ENCODE results near the gene POLR3H.

Gene POLR3H

DNA sequence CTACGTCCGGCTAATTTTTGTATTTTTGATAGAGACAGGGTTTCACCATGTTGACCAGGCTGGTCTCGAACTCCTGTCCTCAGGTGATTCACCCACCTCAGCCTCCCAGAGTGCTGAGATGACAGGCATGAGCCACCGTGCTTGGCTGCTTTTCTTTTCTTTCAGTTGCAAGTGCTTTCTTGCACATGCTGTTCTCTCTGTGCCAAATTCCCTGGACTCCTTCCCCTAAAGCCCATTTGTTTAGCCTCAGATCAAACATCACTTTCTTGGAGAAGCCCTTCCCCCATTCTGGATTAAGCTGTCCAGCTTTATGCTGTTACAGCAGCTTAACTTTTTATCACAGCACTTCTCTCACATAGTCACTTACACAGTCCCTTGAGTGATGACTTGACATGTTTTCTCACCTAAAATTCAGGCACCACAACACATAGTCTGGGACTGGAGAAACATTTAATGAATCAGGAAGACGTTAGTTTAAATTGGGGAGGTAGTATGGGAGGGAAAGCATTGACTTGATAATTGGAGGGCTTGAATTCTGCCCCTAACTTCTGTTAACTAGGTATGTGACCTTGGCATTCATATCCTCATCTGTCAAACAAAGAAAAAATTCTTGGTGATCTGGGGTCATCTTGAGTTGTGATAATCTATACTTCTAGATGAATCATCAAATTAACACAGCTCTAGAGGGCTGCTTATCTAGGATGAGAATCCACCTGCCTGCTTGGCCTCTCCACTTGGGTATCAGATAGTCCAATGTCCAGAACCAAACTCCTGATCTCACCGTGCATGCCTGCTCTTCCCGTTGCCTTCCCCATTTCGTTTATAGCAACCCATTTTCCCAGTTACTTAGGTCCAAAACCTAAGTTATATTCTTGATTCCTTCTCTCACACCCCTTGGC, 57.0 kb downstream of the POLR3H start:
- DNase-seq (ENCODE audit: low read depth): no peak
- H3K4me3 ChIP-seq (ENCODE audit: low read depth, low read length): no peak overlapping the region
- TF ChIP-seq, protein P1, sequence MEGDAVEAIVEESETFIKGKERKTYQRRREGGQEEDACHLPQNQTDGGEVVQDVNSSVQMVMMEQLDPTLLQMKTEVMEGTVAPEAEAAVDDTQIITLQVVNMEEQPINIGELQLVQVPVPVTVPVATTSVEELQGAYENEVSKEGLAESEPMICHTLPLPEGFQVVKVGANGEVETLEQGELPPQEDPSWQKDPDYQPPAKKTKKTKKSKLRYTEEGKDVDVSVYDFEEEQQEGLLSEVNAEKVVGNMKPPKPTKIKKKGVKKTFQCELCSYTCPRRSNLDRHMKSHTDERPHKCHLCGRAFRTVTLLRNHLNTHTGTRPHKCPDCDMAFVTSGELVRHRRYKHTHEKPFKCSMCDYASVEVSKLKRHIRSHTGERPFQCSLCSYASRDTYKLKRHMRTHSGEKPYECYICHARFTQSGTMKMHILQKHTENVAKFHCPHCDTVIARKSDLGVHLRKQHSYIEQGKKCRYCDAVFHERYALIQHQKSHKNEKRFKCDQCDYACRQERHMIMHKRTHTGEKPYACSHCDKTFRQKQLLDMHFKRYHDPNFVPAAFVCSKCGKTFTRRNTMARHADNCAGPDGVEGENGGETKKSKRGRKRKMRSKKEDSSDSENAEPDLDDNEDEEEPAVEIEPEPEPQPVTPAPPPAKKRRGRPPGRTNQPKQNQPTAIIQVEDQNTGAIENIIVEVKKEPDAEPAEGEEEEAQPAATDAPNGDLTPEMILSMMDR (IDR thresholded peaks at IDR 0.05; ENCODE audit: control insufficient read depth, extremely low read depth, insufficient read depth): no peak

DNA sequence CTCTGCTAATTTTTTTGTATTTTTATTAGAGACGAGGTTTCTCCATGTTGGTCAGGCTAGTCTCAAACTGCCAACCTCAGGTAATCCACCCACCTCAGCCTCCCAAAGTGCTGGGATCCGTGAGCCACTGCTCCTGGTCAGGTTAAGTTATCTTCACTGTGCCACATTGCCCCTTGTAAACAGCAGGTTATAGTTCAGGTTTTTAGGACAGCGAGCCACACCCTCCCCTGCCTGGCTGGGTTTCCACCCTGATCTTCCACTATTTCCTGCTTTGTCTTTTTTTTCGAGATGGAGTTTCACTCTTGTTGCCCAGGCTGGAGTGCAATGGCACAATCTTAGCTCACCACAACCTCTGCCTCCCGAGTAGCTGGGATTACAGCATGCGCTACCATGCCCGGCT, 59.2 kb downstream of the POLR3H start:
- TF ChIP-seq, protein P1 (IDR thresholded peaks at IDR 0.05; ENCODE audit: control insufficient read depth, extremely low read depth, insufficient read depth): no peak
- no peak overlapping the region for H3K4me3 ChIP-seq (ENCODE audit: low read depth, low read length)
- no peak for DNase-seq (ENCODE audit: low read depth)

DNA sequence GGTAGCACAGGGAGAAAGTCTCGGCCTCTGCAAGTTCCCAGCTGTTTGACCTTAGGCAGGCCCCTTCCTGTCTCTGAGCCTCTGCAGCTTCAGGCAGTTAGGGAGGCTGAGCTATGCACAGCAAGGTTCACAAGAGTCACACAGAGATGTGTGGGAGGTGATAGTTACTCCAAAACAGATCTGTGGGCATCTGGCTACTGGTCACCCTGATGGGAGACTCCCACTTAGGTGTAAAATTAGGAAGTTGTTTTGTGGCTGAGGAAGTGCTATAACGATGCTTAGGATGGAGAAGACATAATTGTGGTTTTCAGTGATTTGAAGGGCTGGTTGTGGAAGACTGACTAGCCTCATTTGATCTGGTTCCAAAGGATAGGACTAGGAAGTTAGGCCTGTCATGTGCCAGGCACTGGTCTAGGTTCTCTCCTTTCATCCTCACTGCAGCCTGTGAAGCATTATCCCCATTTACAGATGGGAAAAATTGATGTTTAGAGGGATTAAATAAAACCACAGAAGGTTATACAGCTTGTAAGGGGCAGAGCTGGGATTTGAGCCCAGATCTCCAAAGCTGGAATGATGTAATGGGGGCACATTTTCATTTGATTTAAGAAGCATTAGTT, 61.8 kb downstream of the POLR3H start:
- DNase-seq (ENCODE audit: low read depth): no peak
- H3K4me3 ChIP-seq (ENCODE audit: low read depth, low read length): no peak overlapping the region
- TF ChIP-seq, protein P1 (IDR thresholded peaks at IDR 0.05; ENCODE audit: control insufficient read depth, extremely low read depth, insufficient read depth): no peak

DNA sequence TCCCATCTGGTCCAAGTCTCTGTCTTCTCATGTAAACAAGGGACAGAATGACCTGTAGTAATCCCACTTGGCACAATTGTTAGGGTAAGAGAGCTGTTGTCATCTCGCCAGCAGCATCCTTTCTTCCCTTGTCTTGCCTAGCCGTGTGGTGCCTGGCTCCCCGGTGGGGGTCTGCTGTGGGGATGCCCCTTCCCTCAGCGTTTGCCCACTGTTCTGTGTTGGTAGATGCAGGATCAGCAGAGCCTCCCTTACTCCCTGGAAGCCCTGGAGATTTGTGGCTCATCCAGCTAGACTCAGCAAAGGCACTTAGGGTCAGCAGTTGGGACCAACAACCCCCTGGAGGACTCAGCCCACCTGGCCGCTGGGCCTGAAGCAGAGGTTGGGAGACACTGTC, 62.3 kb downstream of the POLR3H start:
- no peak overlapping the region for H3K4me3 ChIP-seq (ENCODE audit: low read depth, low read length)
- DNase-seq (ENCODE audit: low read depth): no peak
- TF ChIP-seq, protein P1 (IDR thresholded peaks at IDR 0.05; ENCODE audit: control insufficient read depth, extremely low read depth, insufficient read depth): no peak

DNA sequence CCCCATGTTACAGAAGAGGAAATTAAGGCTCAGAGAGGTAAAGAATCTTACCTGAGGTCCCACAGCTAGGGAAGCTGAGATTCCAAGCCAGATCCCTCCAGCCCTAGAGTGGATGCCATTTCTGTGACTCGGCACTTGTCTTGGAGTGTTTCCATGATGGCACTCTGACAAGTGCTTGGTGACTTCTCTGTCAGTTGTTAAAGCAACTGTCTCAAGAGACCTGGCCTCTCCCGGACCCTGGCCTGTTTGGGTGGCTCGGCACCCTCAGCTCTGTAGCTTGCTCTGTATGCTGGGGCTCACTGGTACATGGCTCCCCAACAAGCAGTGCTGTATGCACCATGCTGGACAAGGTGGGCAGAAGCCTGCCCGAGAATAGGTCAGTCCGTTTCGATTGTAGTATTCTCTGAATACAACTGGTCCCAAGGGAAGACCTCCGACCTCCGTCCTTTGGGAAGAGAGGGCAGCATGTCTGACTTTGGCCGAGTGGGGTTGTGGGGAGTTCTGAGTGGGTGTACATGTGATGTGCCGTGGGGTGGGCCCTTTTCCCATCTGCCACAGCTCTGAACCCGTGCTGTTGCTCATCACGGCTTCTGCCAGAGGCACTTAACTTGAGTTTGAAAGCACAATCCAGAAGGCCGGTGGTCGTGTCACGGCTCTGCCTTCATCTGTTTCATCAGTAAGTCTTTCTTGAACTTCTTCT, 63.0 kb downstream of the POLR3H start:
- no peak for DNase-seq (ENCODE audit: low read depth)
- TF ChIP-seq, protein P1 (IDR thresholded peaks at IDR 0.05; ENCODE audit: control insufficient read depth, extremely low read depth, insufficient read depth): no peak

DNA sequence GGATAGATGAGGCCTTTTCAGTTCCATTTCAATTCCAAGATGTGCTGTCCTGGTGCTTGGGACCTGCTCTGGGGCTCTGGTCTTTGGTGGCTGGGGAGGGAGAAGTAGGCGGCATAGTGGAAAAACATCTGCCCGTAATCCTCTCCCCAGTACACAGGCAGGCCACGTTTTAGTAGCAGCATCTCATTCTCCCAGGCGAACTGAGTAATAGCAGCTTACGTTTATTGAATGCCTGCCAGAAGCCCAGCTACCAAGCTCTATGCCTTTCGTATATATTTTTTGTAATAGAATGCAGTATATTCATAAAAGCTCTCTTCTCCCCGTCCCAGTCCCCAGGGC, 63.9 kb downstream of the POLR3H start:
- TF ChIP-seq, protein P1 (IDR thresholded peaks at IDR 0.05; ENCODE audit: control insufficient read depth, extremely low read depth, insufficient read depth): no peak
- DNase-seq (ENCODE audit: low read depth): no peak
- no peak overlapping the region for H3K4me3 ChIP-seq (ENCODE audit: low read depth, low read length)

More for the DNA sequence above, 63.0 kb downstream of the POLR3H start:
- H3K4me3 ChIP-seq (ENCODE audit: low read depth, low read length): no peak overlapping the region
